ENCODE data around the gene LATS2. TPM values are rescaled to one million over a fixed set of nuclear protein-coding genes. Genes with fewer than 3 reads are reported as not detected.

LATS2 gene
- total RNA-seq, 2 experiments from 2014 or later = 6.2 to 6.5 TPM

GRCh38 chr13:20940083-20940482, 121.3 kb downstream of the LATS2 start:
- no peaks in the 10 kb centered on the region for H3K36me3 Mint-ChIP-seq (ENCODE audit: low read depth)
- no peak for DNase-seq

GRCh38 chr13:20939662-20940061, 121.7 kb downstream of the LATS2 start:
- TF ChIP-seq, protein P1, sequence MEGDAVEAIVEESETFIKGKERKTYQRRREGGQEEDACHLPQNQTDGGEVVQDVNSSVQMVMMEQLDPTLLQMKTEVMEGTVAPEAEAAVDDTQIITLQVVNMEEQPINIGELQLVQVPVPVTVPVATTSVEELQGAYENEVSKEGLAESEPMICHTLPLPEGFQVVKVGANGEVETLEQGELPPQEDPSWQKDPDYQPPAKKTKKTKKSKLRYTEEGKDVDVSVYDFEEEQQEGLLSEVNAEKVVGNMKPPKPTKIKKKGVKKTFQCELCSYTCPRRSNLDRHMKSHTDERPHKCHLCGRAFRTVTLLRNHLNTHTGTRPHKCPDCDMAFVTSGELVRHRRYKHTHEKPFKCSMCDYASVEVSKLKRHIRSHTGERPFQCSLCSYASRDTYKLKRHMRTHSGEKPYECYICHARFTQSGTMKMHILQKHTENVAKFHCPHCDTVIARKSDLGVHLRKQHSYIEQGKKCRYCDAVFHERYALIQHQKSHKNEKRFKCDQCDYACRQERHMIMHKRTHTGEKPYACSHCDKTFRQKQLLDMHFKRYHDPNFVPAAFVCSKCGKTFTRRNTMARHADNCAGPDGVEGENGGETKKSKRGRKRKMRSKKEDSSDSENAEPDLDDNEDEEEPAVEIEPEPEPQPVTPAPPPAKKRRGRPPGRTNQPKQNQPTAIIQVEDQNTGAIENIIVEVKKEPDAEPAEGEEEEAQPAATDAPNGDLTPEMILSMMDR (IDR thresholded peaks at IDR 0.05) = no peak
- ChIA-PET POLR2A (no interaction called here), CTCF (no interaction called here)
- no peak overlapping the region for H3K4me3 ChIP-seq (ENCODE audit: low read length)
- peaks cover 0 to 5% of the 10 kb centered on the region in 2 experiments for H3K27me3 ChIP-seq (ENCODE audit: control insufficient read depth in 1 of 2, insufficient read depth in 2 of 2, low read length in 2 of 2)
- ATAC-seq (ENCODE audit: poor library complexity) (no peak), DNase-seq (no peak)
- Mint-ChIP-seq H3K27me3 (peaks cover 24% of the 10 kb centered on the region), H3K4me3 (no peak overlapping the region), H3K9me3 (no peaks in the 10 kb centered on the region), H3K36me3 (ENCODE audit: low read depth) (no peaks in the 10 kb centered on the region), H3K4me1 (ENCODE audit: low read depth) (no peaks in the 10 kb centered on the region), H3K27ac (no peak overlapping the region)
- no peaks in the 10 kb centered on the region for H3K4me1 ChIP-seq (ENCODE audit: insufficient read depth, low read length)
- H3K9me3 ChIP-seq (ENCODE audit: control insufficient read depth in 1 of 2, insufficient read depth in 1 of 2, low read length in 2 of 2) = no peaks in the 10 kb centered on the region
- H3K27ac ChIP-seq (ENCODE audit: low read depth in 1 of 2, low read length in 2 of 2) = no peak overlapping the region
- intact Hi-C loops (cut with DNase I, micrococcal nuclease) = loop anchor here (5.0 to 10.0 kb wide), 5 partner anchors 193 to 1858 kb away; partner anchors contain the start of genes MRPL57 (in 1 of the 2) and SKA3 (in 1 of the 2)
- H3K36me3 ChIP-seq (ENCODE audit: insufficient read depth, low read length) = no peaks in the 10 kb centered on the region

More at GRCh38 chr13:20940083-20940482, 121.3 kb downstream of the LATS2 start:
- Mint-ChIP-seq H3K9me3 (no peaks in the 10 kb centered on the region), H3K4me1 (ENCODE audit: low read depth) (no peaks in the 10 kb centered on the region), H3K27me3 (peaks cover 28% of the 10 kb centered on the region), H3K27ac (no peak overlapping the region), H3K4me3 (no peak overlapping the region)
- H3K27ac ChIP-seq (ENCODE audit: low read depth in 1 of 2, low read length in 2 of 2) = no peak overlapping the region
- no peaks in the 10 kb centered on the region for H3K4me1 ChIP-seq (ENCODE audit: insufficient read depth, low read length)
- no peak for ATAC-seq (ENCODE audit: poor library complexity)
- peaks cover 0 to 5% of the 10 kb centered on the region in 2 experiments for H3K27me3 ChIP-seq (ENCODE audit: control insufficient read depth in 1 of 2, insufficient read depth in 2 of 2, low read length in 2 of 2)
- intact Hi-C loops (cut with DNase I, micrococcal nuclease) = loop anchor here (5.0 to 10.0 kb wide), 5 partner anchors 192 to 1857 kb away; partner anchors contain the start of genes MRPL57 (in 1 of the 2) and SKA3 (in 1 of the 2)
- H3K36me3 ChIP-seq (ENCODE audit: insufficient read depth, low read length) = no peaks in the 10 kb centered on the region
- TF ChIP-seq, protein P1 (IDR thresholded peaks at IDR 0.05) = no peak
- no peak overlapping the region for H3K4me3 ChIP-seq (ENCODE audit: low read length)
- ChIA-PET POLR2A (no interaction called here), CTCF (no interaction called here)
- H3K9me3 ChIP-seq (ENCODE audit: control insufficient read depth in 1 of 2, insufficient read depth in 1 of 2, low read length in 2 of 2) = no peaks in the 10 kb centered on the region

DNA sequence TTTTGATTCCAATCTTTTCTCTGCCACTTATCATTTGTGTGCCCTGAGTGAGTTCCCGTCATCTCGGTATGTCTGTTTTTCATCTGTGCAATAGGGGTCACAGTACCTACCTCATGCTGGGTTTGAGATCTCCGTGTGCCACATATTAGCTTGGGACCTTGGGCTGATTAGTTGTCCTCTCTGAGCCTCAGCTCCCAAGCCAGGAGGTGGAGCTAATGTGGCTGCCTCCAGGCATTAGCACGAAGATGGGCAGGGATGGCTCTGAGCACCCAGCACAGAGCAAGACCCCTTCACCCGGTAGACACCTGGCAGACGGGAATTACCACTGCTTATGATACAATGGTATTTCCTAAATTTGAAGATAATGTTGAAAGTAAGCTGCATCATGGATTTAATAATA, 123.1 kb downstream of the LATS2 start:
- no peak for ATAC-seq (ENCODE audit: poor library complexity)
- H3K4me1 Mint-ChIP-seq (ENCODE audit: low read depth) = no peaks in the 10 kb centered on the region
- intact Hi-C loops (cut with DNase I, micrococcal nuclease) = no loop called here

More for the DNA sequence above, 123.1 kb downstream of the LATS2 start:
- H3K9me3 Mint-ChIP-seq = no peaks in the 10 kb centered on the region
- no peak overlapping the region for H3K4me3 Mint-ChIP-seq
- peaks cover 0 to under 1% of the 10 kb centered on the region in 2 experiments for H3K27me3 ChIP-seq (ENCODE audit: control insufficient read depth in 1 of 2, insufficient read depth in 2 of 2, low read length in 2 of 2)
- H3K27ac ChIP-seq (ENCODE audit: low read depth in 1 of 2, low read length in 2 of 2) = no peak overlapping the region
- H3K27me3 Mint-ChIP-seq = peaks cover 15% of the 10 kb centered on the region
- TF ChIP-seq, protein P1 (IDR thresholded peaks at IDR 0.05) = no peak
- ChIA-PET CTCF (no interaction called here), POLR2A (no interaction called here)
- H3K9me3 ChIP-seq (ENCODE audit: control insufficient read depth in 1 of 2, insufficient read depth in 1 of 2, low read length in 2 of 2) = no peaks in the 10 kb centered on the region
- DNase-seq = no peak
- no peaks in the 10 kb centered on the region for H3K36me3 ChIP-seq (ENCODE audit: insufficient read depth, low read length)
- no peak overlapping the region for H3K27ac Mint-ChIP-seq
- no peaks in the 10 kb centered on the region for H3K4me1 ChIP-seq (ENCODE audit: insufficient read depth, low read length)
- no peaks in the 10 kb centered on the region for H3K36me3 Mint-ChIP-seq (ENCODE audit: low read depth)
- no peak overlapping the region for H3K4me3 ChIP-seq (ENCODE audit: low read length)
